Cardiac muscle cell (in vitro differentiated cells and primary cell): ENCODE measurements around the gene CDC14A. TPM values are rescaled to one million over a fixed set of nuclear protein-coding genes. Genes with fewer than 3 reads are reported as not detected.
A peak's percentile ranks its signal among the peaks of the same experiment; 100 is the strongest.

Source experiments
- DNase-seq, 2 donors: peaks; one replicate each; pipeline versions ENCODE4 v3.0.0 to v3.0.0-alpha.2; 2010 to 2017; ENCODE audit warnings: low read depth in 1 of 2, low spot score in 1 of 2
- H3K27ac ChIP-seq: fragments of 200-600 bp; sonication (generic); 2 replicates; pipeline ENCODE4 v1.5.1; 2016
- H3K27me3 ChIP-seq: fragments of 200-600 bp; sonication (generic); 2 replicates; pipeline ENCODE4 v1.6.0; 2016; ENCODE audit warnings: control low read depth
- H3K36me3 ChIP-seq: fragments of 200-600 bp; sonication (generic); 2 replicates; pipeline ENCODE4 v1.5.1; 2016; ENCODE audit warnings: control low read depth
- H3K4me1 ChIP-seq: fragments of 200-600 bp; sonication (generic); 2 replicates; pipeline ENCODE4 v1.8.1; 2017; ENCODE audit warnings: low read depth, mild to moderate bottlenecking, mixed run types
- H3K4me3 ChIP-seq: fragments of 200-600 bp; sonication (generic); 2 replicates; pipeline ENCODE4 v1.5.1; 2016; ENCODE audit warnings: mild to moderate bottlenecking
- H3K9me3 ChIP-seq: fragments of 200-600 bp; sonication (generic); 2 replicates; pipeline ENCODE4 v1.5.1; 2017; ENCODE audit warnings: low read depth, mild to moderate bottlenecking, control low read depth
- polyA plus RNA-seq: library from polyadenylated mRNA; unstranded; fragments of >200 nt; fragmentation: Nextera tagmentation; extraction: Ambion mirVana; gene quantifications from 2 replicates; pipeline ENCODE4 v1.2.1, GENCODE V29; 2016
- total RNA-seq: library from RNA; depleted of rRNA; stranded (reverse); fragments of >200 nt; gene quantifications from 2 replicates; pipeline ENCODE4 v1.2.3, GENCODE V29; 2016
- TF ChIP-seq, protein P1 (sequence below): IDR thresholded peaks from 2 replicates; pipeline ENCODE4 v1.5.1; 2012; ENCODE audit warnings: low read depth, mild to moderate bottlenecking, low read length

The CDC14A gene
- total RNA-seq = 16.9 and 18.1 TPM in 2 replicates
- 9.6 and 14.3 TPM in 2 replicates for polyA plus RNA-seq

- Histone ChIP-seq H3K27ac (peak within 1 kb of the TSS; percentile 84), H3K9me3 (no peaks in the 10 kb centered on the region), H3K36me3 (no peaks in the 10 kb centered on the region), H3K27me3 (no peaks in the 10 kb centered on the region), H3K4me1 (peaks cover 17% of the 10 kb centered on the region), H3K4me3 (peak within 1 kb of the TSS; percentile 72)
- TF ChIP-seq, protein P1, sequence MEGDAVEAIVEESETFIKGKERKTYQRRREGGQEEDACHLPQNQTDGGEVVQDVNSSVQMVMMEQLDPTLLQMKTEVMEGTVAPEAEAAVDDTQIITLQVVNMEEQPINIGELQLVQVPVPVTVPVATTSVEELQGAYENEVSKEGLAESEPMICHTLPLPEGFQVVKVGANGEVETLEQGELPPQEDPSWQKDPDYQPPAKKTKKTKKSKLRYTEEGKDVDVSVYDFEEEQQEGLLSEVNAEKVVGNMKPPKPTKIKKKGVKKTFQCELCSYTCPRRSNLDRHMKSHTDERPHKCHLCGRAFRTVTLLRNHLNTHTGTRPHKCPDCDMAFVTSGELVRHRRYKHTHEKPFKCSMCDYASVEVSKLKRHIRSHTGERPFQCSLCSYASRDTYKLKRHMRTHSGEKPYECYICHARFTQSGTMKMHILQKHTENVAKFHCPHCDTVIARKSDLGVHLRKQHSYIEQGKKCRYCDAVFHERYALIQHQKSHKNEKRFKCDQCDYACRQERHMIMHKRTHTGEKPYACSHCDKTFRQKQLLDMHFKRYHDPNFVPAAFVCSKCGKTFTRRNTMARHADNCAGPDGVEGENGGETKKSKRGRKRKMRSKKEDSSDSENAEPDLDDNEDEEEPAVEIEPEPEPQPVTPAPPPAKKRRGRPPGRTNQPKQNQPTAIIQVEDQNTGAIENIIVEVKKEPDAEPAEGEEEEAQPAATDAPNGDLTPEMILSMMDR = no peak
- peak; percentile 97 for DNase-seq
Measured at GRCh38 chr1:100352267-100353070, at the start of gene CDC14A. CDC14A (plus strand) TSS chr1:100352506; CDS start chr1:100352955, 449 bp downstream.

- no peak overlapping the region for H3K4me3 ChIP-seq
- H3K4me1 ChIP-seq = no peaks in the 10 kb centered on the region
- H3K9me3 ChIP-seq = no peaks in the 10 kb centered on the region
- H3K27me3 ChIP-seq = no peaks in the 10 kb centered on the region
- TF ChIP-seq, protein P1 = no peak
- DNase-seq = no peak
- no peaks in the 10 kb centered on the region for H3K36me3 ChIP-seq
- H3K27ac ChIP-seq = no peak overlapping the region
Measured at GRCh38 chr1:100302739-100303138, 49.6 kb upstream of the CDC14A start.

DNA sequence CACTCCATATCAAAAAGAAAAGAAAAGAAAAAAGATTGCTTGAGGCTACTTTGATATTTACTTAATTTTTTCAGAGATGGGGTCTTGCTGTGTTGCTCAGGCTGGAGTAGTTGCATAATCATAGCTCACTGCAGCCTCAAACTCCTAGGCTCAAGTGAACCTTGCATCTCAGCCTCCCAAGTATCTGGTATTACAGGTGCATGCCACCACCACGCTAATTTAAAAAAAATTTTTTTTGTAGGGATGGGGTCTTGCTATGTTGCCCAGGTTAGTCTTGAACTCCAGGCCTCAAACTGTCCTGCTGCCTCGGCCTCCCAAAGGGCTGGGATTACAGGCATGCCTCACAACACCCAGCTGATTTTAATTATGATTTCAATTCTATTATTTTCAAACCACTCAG is 48.1 kb upstream of the CDC14A start:
- no peak overlapping the region for H3K27ac ChIP-seq
- no peaks in the 10 kb centered on the region for H3K36me3 ChIP-seq
- TF ChIP-seq, protein P1 = no peak

GRCh38 chr1:100304921-100305320 is 47.4 kb upstream of the CDC14A start:
- TF ChIP-seq, protein P1 = no peak
- H3K27ac ChIP-seq = no peak overlapping the region
- H3K27me3 ChIP-seq = no peaks in the 10 kb centered on the region
- H3K9me3 ChIP-seq = no peaks in the 10 kb centered on the region
- no peaks in the 10 kb centered on the region for H3K36me3 ChIP-seq
- no peak for DNase-seq
- H3K4me3 ChIP-seq = no peak overlapping the region
- no peaks in the 10 kb centered on the region for H3K4me1 ChIP-seq

More for the DNA sequence above, 48.1 kb upstream of the CDC14A start:
- Histone ChIP-seq H3K4me3 (no peak overlapping the region), H3K27me3 (no peaks in the 10 kb centered on the region), H3K4me1 (no peaks in the 10 kb centered on the region), H3K9me3 (no peaks in the 10 kb centered on the region)
- no peak for DNase-seq

DNA sequence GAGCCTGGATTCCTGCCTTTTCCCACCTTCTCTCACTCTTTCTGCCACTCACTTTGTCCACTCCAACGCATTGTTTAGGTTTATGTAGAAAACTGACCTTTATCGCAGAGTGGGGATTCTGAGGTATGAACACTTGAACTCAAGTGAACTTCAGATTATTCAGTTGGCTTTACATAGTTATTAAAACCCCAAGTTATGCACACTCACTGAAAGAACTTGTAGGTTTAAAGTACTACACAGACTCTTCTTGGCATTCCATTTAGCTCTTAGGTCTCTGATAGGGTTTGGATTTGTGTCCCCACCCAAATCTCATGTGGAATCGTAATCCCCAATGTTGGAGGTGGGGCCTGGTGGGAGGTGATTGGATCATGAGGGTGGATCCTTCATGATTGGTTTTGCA is 46.4 kb upstream of the CDC14A start:
- Histone ChIP-seq H3K4me3 (no peak overlapping the region), H3K27me3 (no peaks in the 10 kb centered on the region), H3K27ac (no peak overlapping the region), H3K4me1 (no peaks in the 10 kb centered on the region), H3K9me3 (no peaks in the 10 kb centered on the region), H3K36me3 (no peaks in the 10 kb centered on the region)
- no peak for DNase-seq
- TF ChIP-seq, protein P1 = no peak
